K562 (cell line): ENCODE measurements around the gene IL15RA.

Experiments used
- BACH1 ChIP-seq: fragments of 200-800 bp; sonication (Bioruptor generic); IDR thresholded peaks from 2 replicates; pipeline ENCODE4 v1.6.1; 2016; ENCODE audit warnings: missing genetic modification characterization, missing compliant biosample characterization
- PCBP2 ChIP-seq: fragments of 200-400 bp; formaldehyde crosslinking; IDR thresholded peaks from 2 replicates; pipeline ENCODE4 v1.6.1; 2018; ENCODE audit warnings: low read length, low read depth, mild to moderate bottlenecking, moderate library complexity; ENCODE audit not compliant: poor library complexity, severe bottlenecking
- YY1 ChIP-seq, 3 experiments: IDR thresholded peaks; 2 replicates each; pipeline ENCODE4 v1.6.1; 2011; ENCODE audit warnings: low read length in 2 of 3, mild to moderate bottlenecking in 2 of 3, moderate library complexity in 2 of 3, borderline replicate concordance in 1 of 3, control low read depth in 1 of 3, low read depth in 1 of 3; ENCODE audit not compliant: insufficient read depth in 3 of 3, insufficient replicate concordance in 2 of 3, control insufficient read depth in 1 of 3, insufficient read length in 1 of 3; ENCODE audit errors: extremely low read depth in 1 of 3
- ZNF12 ChIP-seq: sonication (generic); formaldehyde crosslinking; IDR thresholded peaks from 2 replicates; pipeline ENCODE4 v1.4.0; 2020; ENCODE audit warnings: mild to moderate bottlenecking, missing genetic modification reagents
- ZNF384 ChIP-seq: IDR thresholded peaks from 2 replicates; pipeline ENCODE4 v1.6.1; 2012; ENCODE audit warnings: low read depth, low read length, improper control_type of control experiment
- TF ChIP-seq, protein P1 (sequence below), 3 experiments: IDR thresholded peaks in 2 of 3; conservative IDR thresholded peaks in 1 of 3; 2 replicates each; pipeline ENCODE4 v1.5.1; 2011 to 2012; ENCODE audit warnings: low read length in 3 of 3, mild to moderate bottlenecking in 3 of 3, control low read depth in 2 of 3, improper control_type of control experiment in 1 of 3, inconsistent platforms in 1 of 3, low read depth in 1 of 3, mixed read lengths in 1 of 3, moderate library complexity in 1 of 3; ENCODE audit not compliant: insufficient read depth in 2 of 3
- TF ChIP-seq, protein P2 (sequence below): sonication (generic); formaldehyde crosslinking; IDR thresholded peaks from 2 replicates; pipeline ENCODE4 v1.8.0; 2022; ENCODE audit warnings: mild to moderate bottlenecking, missing genetic modification reagents

DNA sequence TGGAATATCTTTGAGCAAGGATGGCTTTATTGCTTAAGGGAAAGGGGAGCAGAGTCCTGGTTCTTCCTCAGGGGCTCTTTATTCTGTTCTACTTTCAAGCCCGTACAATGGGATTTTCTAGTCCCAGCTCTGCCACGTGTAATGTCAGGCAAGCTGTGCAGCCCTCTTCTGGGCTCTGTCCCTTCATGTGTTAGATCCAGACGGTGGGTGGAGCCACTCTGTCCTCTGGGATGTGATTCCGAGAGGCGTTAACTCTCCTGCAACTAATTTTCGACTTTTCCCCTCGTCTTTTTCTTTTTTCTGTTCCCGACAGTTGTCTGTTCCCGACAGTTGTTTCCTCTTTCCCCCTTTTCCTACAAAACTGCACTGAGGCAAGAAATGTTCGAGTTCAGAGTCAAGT is 52.5 kb downstream of the IL15RA start:
- TF ChIP-seq, protein P1, sequence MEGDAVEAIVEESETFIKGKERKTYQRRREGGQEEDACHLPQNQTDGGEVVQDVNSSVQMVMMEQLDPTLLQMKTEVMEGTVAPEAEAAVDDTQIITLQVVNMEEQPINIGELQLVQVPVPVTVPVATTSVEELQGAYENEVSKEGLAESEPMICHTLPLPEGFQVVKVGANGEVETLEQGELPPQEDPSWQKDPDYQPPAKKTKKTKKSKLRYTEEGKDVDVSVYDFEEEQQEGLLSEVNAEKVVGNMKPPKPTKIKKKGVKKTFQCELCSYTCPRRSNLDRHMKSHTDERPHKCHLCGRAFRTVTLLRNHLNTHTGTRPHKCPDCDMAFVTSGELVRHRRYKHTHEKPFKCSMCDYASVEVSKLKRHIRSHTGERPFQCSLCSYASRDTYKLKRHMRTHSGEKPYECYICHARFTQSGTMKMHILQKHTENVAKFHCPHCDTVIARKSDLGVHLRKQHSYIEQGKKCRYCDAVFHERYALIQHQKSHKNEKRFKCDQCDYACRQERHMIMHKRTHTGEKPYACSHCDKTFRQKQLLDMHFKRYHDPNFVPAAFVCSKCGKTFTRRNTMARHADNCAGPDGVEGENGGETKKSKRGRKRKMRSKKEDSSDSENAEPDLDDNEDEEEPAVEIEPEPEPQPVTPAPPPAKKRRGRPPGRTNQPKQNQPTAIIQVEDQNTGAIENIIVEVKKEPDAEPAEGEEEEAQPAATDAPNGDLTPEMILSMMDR (IDR thresholded peaks at IDR 0.05 in 2 of 3, conservative IDR thresholded peaks at IDR 0.05 in 1 of 3; ENCODE audit: insufficient read depth in 2 of 3, low read depth in 1 of 3, low read length in 3 of 3) = no peak
- TF ChIP-seq, protein P2, sequence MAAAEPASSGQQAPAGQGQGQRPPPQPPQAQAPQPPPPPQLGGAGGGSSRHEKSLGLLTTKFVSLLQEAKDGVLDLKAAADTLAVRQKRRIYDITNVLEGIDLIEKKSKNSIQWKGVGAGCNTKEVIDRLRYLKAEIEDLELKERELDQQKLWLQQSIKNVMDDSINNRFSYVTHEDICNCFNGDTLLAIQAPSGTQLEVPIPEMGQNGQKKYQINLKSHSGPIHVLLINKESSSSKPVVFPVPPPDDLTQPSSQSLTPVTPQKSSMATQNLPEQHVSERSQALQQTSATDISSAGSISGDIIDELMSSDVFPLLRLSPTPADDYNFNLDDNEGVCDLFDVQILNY (CRISPR knock-in tag) = no peak
- TF ChIP-seq YY1 (IDR thresholded peaks at IDR 0.05; ENCODE audit: borderline replicate concordance in 1 of 3, control insufficient read depth in 1 of 3, extremely low read depth in 1 of 3, insufficient read depth in 3 of 3, insufficient read length in 1 of 3, insufficient replicate concordance in 2 of 3, low read depth in 1 of 3, low read length in 2 of 3) (no peak), PCBP2 (no peak), ZNF384 (no peak), BACH1 (tag) (no peak), ZNF12 (CRISPR knock-in tag) (no peak)
